ENCODE results near the gene AP3D1. TPM values are rescaled to one million over a fixed set of nuclear protein-coding genes. Genes with fewer than 3 reads are reported as not detected.
A peak's percentile ranks its signal among the peaks of the same experiment; 100 is the strongest.

The AP3D1 gene
- total and polyA plus RNA-seq, 9 of the 15 experiments (the other 6 are each of a cell fraction or from before 2014, with no cell fraction given) = 1.2 to 86.1 (median 35.9) TPM

DNA sequence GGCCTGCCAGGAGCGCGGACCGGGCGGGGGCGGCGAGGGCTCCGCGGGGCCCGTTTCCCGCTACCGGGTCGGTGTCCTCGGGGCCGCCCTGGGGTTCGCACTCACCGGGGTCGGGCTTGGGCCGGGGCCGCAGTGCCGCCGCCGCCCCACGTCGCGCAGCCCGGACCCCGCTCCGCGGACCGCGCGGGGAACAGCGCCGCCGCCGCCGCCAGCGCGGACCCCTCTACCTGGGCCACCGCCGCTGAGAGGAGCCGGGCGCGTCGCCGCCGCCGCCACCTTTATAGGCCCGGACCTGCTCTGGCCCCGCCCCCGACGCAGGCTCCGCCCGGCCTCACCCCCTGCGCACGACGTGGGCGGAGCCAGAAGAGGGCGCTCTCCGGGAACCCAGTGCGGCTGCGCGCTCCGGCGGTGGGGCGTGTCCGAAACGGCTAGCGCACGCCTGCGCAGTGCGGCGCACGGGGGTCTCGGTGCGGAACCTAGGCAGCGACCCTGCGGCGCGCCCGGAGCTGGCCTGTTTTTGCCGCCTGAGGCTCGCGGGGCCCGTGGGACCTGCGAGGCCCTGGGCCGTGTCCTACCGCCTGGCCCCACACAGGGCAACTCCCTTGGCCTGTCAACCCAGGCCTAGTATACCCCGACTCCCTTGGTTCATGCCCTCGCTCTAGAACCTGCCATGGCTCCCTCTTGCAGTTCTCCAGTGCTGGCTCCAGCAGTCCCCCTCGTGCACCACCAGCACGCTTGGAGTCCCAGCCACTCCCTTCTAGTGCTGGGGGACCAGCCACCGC lies 100.2 kb downstream of the AP3D1 start, which contains the start of gene MKNK2 (continued):
- TF ChIP-seq, protein P1, sequence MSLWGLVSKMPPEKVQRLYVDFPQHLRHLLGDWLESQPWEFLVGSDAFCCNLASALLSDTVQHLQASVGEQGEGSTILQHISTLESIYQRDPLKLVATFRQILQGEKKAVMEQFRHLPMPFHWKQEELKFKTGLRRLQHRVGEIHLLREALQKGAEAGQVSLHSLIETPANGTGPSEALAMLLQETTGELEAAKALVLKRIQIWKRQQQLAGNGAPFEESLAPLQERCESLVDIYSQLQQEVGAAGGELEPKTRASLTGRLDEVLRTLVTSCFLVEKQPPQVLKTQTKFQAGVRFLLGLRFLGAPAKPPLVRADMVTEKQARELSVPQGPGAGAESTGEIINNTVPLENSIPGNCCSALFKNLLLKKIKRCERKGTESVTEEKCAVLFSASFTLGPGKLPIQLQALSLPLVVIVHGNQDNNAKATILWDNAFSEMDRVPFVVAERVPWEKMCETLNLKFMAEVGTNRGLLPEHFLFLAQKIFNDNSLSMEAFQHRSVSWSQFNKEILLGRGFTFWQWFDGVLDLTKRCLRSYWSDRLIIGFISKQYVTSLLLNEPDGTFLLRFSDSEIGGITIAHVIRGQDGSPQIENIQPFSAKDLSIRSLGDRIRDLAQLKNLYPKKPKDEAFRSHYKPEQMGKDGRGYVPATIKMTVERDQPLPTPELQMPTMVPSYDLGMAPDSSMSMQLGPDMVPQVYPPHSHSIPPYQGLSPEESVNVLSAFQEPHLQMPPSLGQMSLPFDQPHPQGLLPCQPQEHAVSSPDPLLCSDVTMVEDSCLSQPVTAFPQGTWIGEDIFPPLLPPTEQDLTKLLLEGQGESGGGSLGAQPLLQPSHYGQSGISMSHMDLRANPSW (CRISPR knock-in tag; IDR thresholded peaks at IDR 0.05) = no peak
- TF ChIP-seq, protein P2, sequence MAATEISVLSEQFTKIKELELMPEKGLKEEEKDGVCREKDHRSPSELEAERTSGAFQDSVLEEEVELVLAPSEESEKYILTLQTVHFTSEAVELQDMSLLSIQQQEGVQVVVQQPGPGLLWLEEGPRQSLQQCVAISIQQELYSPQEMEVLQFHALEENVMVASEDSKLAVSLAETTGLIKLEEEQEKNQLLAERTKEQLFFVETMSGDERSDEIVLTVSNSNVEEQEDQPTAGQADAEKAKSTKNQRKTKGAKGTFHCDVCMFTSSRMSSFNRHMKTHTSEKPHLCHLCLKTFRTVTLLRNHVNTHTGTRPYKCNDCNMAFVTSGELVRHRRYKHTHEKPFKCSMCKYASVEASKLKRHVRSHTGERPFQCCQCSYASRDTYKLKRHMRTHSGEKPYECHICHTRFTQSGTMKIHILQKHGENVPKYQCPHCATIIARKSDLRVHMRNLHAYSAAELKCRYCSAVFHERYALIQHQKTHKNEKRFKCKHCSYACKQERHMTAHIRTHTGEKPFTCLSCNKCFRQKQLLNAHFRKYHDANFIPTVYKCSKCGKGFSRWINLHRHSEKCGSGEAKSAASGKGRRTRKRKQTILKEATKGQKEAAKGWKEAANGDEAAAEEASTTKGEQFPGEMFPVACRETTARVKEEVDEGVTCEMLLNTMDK (IDR thresholded peaks at IDR 0.05; ENCODE audit: borderline replicate concordance, insufficient read depth, low read depth, low read length, poor library complexity, severe bottlenecking) = peak; percentile 100
- TF ChIP-seq KHSRP (IDR thresholded peaks at IDR 0.05) (no peak), NCOA4 (IDR thresholded peaks at IDR 0.05; ENCODE audit: partially characterized antibody) (no peak), ZNF24 (IDR thresholded peaks at IDR 0.05) (no peak), SLC30A9 (CRISPR knock-in tag; IDR thresholded peaks at IDR 0.05) (no peak), TSC22D4 (tag; IDR thresholded peaks at IDR 0.05) (no peak), NFATC3 (IDR thresholded peaks at IDR 0.05) (no peak), TAF1 (IDR thresholded peaks at IDR 0.05; ENCODE audit: control insufficient read depth, extremely low read depth, insufficient read depth, low read length, severe bottlenecking) (peak; percentile 94), SNRNP70 (optimal IDR thresholded peaks at IDR 0.05; ENCODE audit: low read depth, low read length) (no peak), ZNF384 (IDR thresholded peaks at IDR 0.05; ENCODE audit: low read depth, low read length) (no peak)
- TF ChIP-seq, protein P3, sequence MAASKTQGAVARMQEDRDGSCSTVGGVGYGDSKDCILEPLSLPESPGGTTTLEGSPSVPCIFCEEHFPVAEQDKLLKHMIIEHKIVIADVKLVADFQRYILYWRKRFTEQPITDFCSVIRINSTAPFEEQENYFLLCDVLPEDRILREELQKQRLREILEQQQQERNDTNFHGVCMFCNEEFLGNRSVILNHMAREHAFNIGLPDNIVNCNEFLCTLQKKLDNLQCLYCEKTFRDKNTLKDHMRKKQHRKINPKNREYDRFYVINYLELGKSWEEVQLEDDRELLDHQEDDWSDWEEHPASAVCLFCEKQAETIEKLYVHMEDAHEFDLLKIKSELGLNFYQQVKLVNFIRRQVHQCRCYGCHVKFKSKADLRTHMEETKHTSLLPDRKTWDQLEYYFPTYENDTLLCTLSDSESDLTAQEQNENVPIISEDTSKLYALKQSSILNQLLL (CRISPR knock-in tag; IDR thresholded peaks at IDR 0.05; ENCODE audit: borderline replicate concordance) = no peak
- TF ChIP-seq, protein P4, sequence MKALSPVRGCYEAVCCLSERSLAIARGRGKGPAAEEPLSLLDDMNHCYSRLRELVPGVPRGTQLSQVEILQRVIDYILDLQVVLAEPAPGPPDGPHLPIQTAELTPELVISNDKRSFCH (CRISPR knock-in tag; IDR thresholded peaks at IDR 0.05) = no peak
- TF ChIP-seq, protein P4 (tag; IDR thresholded peaks at IDR 0.05) = peak; percentile 52; the same call in 1 of the 2 replicates
- TF ChIP-seq, protein P5, sequence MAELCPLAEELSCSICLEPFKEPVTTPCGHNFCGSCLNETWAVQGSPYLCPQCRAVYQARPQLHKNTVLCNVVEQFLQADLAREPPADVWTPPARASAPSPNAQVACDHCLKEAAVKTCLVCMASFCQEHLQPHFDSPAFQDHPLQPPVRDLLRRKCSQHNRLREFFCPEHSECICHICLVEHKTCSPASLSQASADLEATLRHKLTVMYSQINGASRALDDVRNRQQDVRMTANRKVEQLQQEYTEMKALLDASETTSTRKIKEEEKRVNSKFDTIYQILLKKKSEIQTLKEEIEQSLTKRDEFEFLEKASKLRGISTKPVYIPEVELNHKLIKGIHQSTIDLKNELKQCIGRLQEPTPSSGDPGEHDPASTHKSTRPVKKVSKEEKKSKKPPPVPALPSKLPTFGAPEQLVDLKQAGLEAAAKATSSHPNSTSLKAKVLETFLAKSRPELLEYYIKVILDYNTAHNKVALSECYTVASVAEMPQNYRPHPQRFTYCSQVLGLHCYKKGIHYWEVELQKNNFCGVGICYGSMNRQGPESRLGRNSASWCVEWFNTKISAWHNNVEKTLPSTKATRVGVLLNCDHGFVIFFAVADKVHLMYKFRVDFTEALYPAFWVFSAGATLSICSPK (IDR thresholded peaks at IDR 0.05; ENCODE audit: borderline replicate concordance) = no peak
- TF ChIP-seq, protein P6, sequence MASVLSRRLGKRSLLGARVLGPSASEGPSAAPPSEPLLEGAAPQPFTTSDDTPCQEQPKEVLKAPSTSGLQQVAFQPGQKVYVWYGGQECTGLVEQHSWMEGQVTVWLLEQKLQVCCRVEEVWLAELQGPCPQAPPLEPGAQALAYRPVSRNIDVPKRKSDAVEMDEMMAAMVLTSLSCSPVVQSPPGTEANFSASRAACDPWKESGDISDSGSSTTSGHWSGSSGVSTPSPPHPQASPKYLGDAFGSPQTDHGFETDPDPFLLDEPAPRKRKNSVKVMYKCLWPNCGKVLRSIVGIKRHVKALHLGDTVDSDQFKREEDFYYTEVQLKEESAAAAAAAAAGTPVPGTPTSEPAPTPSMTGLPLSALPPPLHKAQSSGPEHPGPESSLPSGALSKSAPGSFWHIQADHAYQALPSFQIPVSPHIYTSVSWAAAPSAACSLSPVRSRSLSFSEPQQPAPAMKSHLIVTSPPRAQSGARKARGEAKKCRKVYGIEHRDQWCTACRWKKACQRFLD (CRISPR knock-in tag; IDR thresholded peaks at IDR 0.05) = peak; percentile 87; the same call in 1 of the 2 replicates
